Skeletal muscle satellite cell (primary cell): ENCODE measurements around the gene GRIN1.

ENCODE experiments used
- H3K27me3 ChIP-seq: 2 replicates; pipeline ENCODE4 v1.7.0; 2013; ENCODE audit warnings: low read length; ENCODE audit not compliant: control insufficient read depth, insufficient read depth
- H3K36me3 ChIP-seq: 2 replicates; pipeline ENCODE4 v1.7.0; 2013; ENCODE audit warnings: mild to moderate bottlenecking, control low read depth, low read length; ENCODE audit not compliant: insufficient read depth
- H3K4me1 ChIP-seq: 2 replicates; pipeline ENCODE4 v1.7.0; 2013; ENCODE audit warnings: low read length; ENCODE audit not compliant: control insufficient read depth, insufficient read depth
- H3K4me2 ChIP-seq: 2 replicates; pipeline ENCODE4 v1.7.0; 2013; ENCODE audit warnings: mild to moderate bottlenecking, low read length
- H3K4me3 ChIP-seq: 2 replicates; pipeline ENCODE4 v1.7.0; 2013; ENCODE audit warnings: low read length
- H3K9ac ChIP-seq: 2 replicates; pipeline ENCODE4 v1.7.0; 2013; ENCODE audit warnings: mild to moderate bottlenecking, low read depth, low read length, moderate library complexity
- H3K9me3 ChIP-seq: replicated peaks from 2 replicates; pipeline ENCODE4 v1.7.0; 2013; ENCODE audit warnings: mild to moderate bottlenecking, control low read depth, low read length

Gene GRIN1

GRCh38 chr9:137147091-137147792, 8.3 kb downstream of the GRIN1 start:
- Histone ChIP-seq H3K36me3 (no peaks in the 10 kb centered on the region), H3K4me1 (no peaks in the 10 kb centered on the region), H3K4me3 (no peak overlapping the region), H3K9ac (no peak overlapping the region), H3K4me2 (no peak overlapping the region), H3K27me3 (peaks cover 14% of the 10 kb centered on the region), H3K9me3 (no peaks in the 10 kb centered on the region)

DNA sequence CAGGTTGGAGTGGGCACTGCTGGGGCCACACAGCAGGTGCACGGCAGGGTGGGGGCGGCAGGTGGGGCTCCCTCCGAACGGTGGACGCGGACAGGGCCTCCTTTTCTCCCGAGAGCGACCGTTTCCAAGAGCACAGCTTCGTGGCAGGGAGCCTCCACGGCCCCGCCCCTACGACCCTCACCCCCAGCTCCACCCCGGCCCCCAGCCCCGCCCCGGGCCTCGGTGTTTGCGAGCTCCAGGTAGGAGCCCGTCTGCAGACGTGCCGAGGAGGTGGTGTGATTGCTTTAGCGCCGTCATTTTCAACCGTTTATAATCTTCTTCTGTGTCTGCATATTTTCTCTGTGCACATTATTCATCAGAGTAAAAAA, 8.8 kb downstream of the GRIN1 start:
- H3K4me2 ChIP-seq = no peak overlapping the region
- no peak overlapping the region for H3K9ac ChIP-seq
- H3K36me3 ChIP-seq = no peaks in the 10 kb centered on the region
- no peaks in the 10 kb centered on the region for H3K4me1 ChIP-seq
- no peaks in the 10 kb centered on the region for H3K9me3 ChIP-seq
- H3K4me3 ChIP-seq = no peak overlapping the region
- H3K27me3 ChIP-seq = peaks cover 9% of the 10 kb centered on the region

- Histone ChIP-seq H3K4me2 (no peak overlapping the region), H3K9me3 (no peaks in the 10 kb centered on the region), H3K27me3 (peaks cover 5% of the 10 kb centered on the region), H3K9ac (no peak overlapping the region), H3K36me3 (no peaks in the 10 kb centered on the region), H3K4me1 (no peaks in the 10 kb centered on the region), H3K4me3 (no peak overlapping the region)
Observed at GRCh38 chr9:137148242-137148641, 9.3 kb downstream of the GRIN1 start.

- Histone ChIP-seq H3K27me3 (peaks cover 3% of the 10 kb centered on the region), H3K4me2 (no peak overlapping the region), H3K4me3 (no peak overlapping the region), H3K9me3 (no peaks in the 10 kb centered on the region), H3K9ac (no peak overlapping the region), H3K4me1 (no peaks in the 10 kb centered on the region), H3K36me3 (no peaks in the 10 kb centered on the region)
Observed at GRCh38 chr9:137148661-137149060, 9.7 kb downstream of the GRIN1 start.

GRCh38 chr9:137149363-137149762, 10.4 kb downstream of the GRIN1 start:
- no peaks in the 10 kb centered on the region for H3K4me1 ChIP-seq
- H3K4me2 ChIP-seq = no peak overlapping the region
- no peaks in the 10 kb centered on the region for H3K9me3 ChIP-seq
- peaks cover 3% of the 10 kb centered on the region for H3K27me3 ChIP-seq
- no peak overlapping the region for H3K9ac ChIP-seq
- H3K4me3 ChIP-seq = no peak overlapping the region
- no peaks in the 10 kb centered on the region for H3K36me3 ChIP-seq

- Histone ChIP-seq H3K4me1 (no peaks in the 10 kb centered on the region), H3K36me3 (no peaks in the 10 kb centered on the region), H3K9me3 (no peaks in the 10 kb centered on the region), H3K4me2 (no peak overlapping the region), H3K9ac (no peak overlapping the region), H3K4me3 (no peak overlapping the region), H3K27me3 (peaks cover 3% of the 10 kb centered on the region)
Observed at GRCh38 chr9:137149942-137150616, 11.1 kb downstream of the GRIN1 start.

- no peaks in the 10 kb centered on the region for H3K36me3 ChIP-seq
- peaks cover 10% of the 10 kb centered on the region for H3K27me3 ChIP-seq
- H3K4me2 ChIP-seq = no peak overlapping the region
- H3K4me3 ChIP-seq = no peak overlapping the region
- no peak overlapping the region for H3K9ac ChIP-seq
- no peaks in the 10 kb centered on the region for H3K9me3 ChIP-seq
- H3K4me1 ChIP-seq = no peaks in the 10 kb centered on the region
Observed at GRCh38 chr9:137150617-137151457, 11.9 kb downstream of the GRIN1 start.

DNA sequence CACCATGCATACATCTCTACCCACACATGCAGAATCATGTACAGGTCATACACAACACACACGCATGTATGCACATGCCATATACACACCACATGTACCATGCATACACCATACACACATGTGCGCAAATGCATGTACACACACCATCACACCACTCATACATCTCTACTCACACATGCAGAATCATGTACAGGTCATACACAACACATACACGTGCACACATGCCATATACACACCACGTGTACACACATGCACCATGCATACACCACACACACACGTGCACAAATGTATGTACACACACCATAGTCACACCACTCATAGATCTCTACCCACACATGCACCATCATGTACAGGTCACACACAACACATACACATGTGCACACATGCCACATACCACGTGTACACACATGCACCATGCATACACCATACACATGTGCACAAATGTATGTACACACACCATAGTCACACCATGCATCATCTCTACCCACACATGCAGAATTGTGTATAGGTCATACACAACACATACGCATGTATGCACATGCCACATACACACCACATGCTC, 14.0 kb downstream of the GRIN1 start:
- H3K36me3 ChIP-seq = no peaks in the 10 kb centered on the region
- H3K27me3 ChIP-seq = peaks cover 27% of the 10 kb centered on the region
- peaks cover 4% of the 10 kb centered on the region for H3K4me1 ChIP-seq
- H3K9ac ChIP-seq = no peak overlapping the region
- H3K4me3 ChIP-seq = no peak overlapping the region
- no peaks in the 10 kb centered on the region for H3K9me3 ChIP-seq
- H3K4me2 ChIP-seq = no peak overlapping the region

- Histone ChIP-seq H3K4me1 (peaks cover 4% of the 10 kb centered on the region), H3K4me3 (peak overlapping the region; percentile 62), H3K27me3 (peaks cover 55% of the 10 kb centered on the region), H3K9ac (no peak overlapping the region), H3K36me3 (no peaks in the 10 kb centered on the region), H3K4me2 (peak overlapping the region; percentile 91), H3K9me3 (no peaks in the 10 kb centered on the region)
Observed at GRCh38 chr9:137156567-137157375, 17.8 kb downstream of the GRIN1 start.

DNA sequence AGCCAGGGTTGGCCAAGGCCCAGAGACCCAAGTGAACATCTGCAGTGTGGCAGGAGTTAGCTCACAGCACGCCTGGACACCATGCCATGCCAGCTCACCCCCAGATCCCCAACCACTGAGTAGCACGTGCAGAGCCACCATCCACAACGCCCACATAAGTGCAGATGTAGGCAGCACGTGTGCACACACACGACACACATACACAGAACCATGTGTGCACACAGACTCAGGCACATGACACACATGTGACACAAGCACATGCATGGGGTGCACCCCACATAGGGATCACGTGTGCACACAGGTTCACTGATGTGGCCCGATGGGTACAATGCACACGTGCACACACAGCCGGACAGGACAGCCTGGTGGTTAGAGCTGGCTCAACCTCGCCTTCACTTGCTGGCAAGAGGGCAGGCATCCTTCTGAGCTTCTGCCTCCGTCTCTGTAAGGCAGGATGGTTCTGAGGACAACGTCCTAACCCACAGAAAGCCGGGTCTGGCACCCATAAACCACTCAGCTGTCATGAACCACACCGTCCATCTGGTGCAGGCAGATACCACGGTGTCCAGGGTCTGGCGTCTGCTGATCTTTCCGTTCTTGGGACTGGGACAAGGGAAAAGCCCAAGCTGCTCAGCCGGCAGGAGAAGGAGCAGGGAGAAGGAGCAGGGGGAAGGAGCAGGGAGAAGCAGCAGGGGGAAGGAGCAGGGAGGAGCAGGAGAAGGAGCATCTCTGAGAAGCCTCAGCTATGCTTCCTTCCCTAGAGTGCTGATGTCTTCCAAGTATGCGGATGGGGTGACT, 18.9 kb downstream of the GRIN1 start:
- Histone ChIP-seq H3K27me3 (peaks cover 62% of the 10 kb centered on the region), H3K4me2 (no peak overlapping the region)

More for the DNA sequence above, 18.9 kb downstream of the GRIN1 start:
- no peaks in the 10 kb centered on the region for H3K9me3 ChIP-seq
- no peak overlapping the region for H3K9ac ChIP-seq
- H3K4me1 ChIP-seq = peaks cover 4% of the 10 kb centered on the region
- no peak overlapping the region for H3K4me3 ChIP-seq
- H3K36me3 ChIP-seq = no peaks in the 10 kb centered on the region
